Measurements from ENCODE around the gene RGS7BP. TPM values are rescaled to one million over a fixed set of nuclear protein-coding genes. Genes with fewer than 3 reads are reported as not detected.

The RGS7BP gene
- polyA plus RNA-seq, 3 donors, result not detected

DNA sequence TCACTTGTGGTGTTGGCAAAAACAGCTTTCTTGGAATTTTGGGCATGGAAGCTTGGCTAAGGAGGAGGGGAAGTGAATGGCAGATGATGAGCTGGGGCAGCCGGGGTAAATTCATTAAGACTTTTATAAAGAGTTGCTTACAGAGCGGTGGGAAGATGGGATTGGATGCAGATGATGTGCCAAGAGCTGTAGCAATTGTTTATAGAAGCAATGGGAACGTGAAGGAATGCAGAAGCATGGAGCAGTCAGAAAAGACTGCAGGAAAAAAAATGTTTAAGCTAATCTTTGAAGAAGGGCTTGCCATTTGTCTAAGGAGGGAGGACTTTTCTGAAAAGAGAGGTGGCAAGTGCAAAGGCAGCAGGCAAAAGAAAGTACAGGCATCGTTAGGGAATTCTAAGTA is 97.9 kb downstream of the RGS7BP start:
- no peak overlapping the region for H2AFZ ChIP-seq (ENCODE audit: insufficient read depth, low read depth, low read length, poor library complexity, severe bottlenecking)
- no peaks in the 10 kb centered on the region for H3K79me2 ChIP-seq (ENCODE audit: insufficient read depth, low read length)
- no peak overlapping the region for H3K4me3 ChIP-seq (replicated peaks in 1 of 3; ENCODE audit: low read depth in 2 of 3, low read length in 3 of 3)
- H3K4me1 ChIP-seq (ENCODE audit: control insufficient read depth in 1 of 2, insufficient read depth in 2 of 2, low read length in 2 of 2), result no peaks in the 10 kb centered on the region
- no peaks in the 10 kb centered on the region for H3K4me1 Mint-ChIP-seq
- DNase-seq, result no peak
- H3K27ac ChIP-seq (ENCODE audit: low read depth in 1 of 2, low read length in 2 of 2), result no peak overlapping the region
- no peaks in the 10 kb centered on the region for H3K36me3 Mint-ChIP-seq
- H4K20me1 ChIP-seq (ENCODE audit: insufficient read depth, low read length), result no peaks in the 10 kb centered on the region
- 88% methylated on average over 4 of the region's 4 CpGs for WGBS (ENCODE audit: insufficient coverage)
- intact Hi-C loops (cut with micrococcal nuclease), result no loop called here
- no peak overlapping the region for H3K4me2 ChIP-seq (replicated peaks; ENCODE audit: extremely low read depth, low read length, poor library complexity, severe bottlenecking)
- H3K9me3 ChIP-seq (replicated peaks in 1 of 2; ENCODE audit: control insufficient read depth in 1 of 2, insufficient read depth in 1 of 2, low read length in 2 of 2), result no peaks in the 10 kb centered on the region
- peaks cover 0 to 1% (median 0%) of the 10 kb centered on the region in 7 donors for H3K9me3 Mint-ChIP-seq
- peaks cover 3 to 10% (median 7%) of the 10 kb centered on the region in 3 donors for H3K27me3 Mint-ChIP-seq (ENCODE audit: low read depth in 3 of 3)
- H3K27ac Mint-ChIP-seq, result no peak overlapping the region
- no peak overlapping the region for H3K4me3 Mint-ChIP-seq
- H3K36me3 ChIP-seq (replicated peaks in 1 of 2; ENCODE audit: control insufficient read depth in 1 of 2, insufficient read depth in 2 of 2, low read length in 2 of 2), result no peaks in the 10 kb centered on the region
- no peaks in the 10 kb centered on the region for H3K27me3 ChIP-seq (ENCODE audit: control insufficient read depth in 2 of 2, insufficient read depth in 2 of 2, low read length in 2 of 2)
- no peak overlapping the region for H3K9ac ChIP-seq (ENCODE audit: insufficient read depth, low read length, poor library complexity, severe bottlenecking)
- TF ChIP-seq, protein P1, sequence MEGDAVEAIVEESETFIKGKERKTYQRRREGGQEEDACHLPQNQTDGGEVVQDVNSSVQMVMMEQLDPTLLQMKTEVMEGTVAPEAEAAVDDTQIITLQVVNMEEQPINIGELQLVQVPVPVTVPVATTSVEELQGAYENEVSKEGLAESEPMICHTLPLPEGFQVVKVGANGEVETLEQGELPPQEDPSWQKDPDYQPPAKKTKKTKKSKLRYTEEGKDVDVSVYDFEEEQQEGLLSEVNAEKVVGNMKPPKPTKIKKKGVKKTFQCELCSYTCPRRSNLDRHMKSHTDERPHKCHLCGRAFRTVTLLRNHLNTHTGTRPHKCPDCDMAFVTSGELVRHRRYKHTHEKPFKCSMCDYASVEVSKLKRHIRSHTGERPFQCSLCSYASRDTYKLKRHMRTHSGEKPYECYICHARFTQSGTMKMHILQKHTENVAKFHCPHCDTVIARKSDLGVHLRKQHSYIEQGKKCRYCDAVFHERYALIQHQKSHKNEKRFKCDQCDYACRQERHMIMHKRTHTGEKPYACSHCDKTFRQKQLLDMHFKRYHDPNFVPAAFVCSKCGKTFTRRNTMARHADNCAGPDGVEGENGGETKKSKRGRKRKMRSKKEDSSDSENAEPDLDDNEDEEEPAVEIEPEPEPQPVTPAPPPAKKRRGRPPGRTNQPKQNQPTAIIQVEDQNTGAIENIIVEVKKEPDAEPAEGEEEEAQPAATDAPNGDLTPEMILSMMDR (IDR thresholded peaks at IDR 0.05), result no peak

DNA sequence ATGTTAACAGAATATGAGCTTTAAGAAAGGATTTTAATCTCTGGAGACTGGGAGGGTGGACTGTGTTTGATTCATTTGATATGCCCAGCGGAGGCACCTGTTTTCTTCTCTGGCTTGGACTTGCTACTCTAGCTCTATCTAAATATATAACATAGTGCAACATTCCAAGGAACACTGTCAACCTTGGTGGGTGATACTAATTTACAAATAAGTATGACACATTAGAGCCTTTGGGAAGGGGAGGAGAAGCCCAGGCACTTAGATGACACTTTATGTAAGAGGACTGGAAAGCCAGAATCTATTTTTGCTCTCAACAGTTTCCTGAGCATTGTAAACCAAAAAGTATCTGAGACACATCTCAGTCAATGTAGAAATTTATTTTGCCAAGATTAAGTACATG is 101.1 kb downstream of the RGS7BP start:
- Mint-ChIP-seq H3K36me3 (no peaks in the 10 kb centered on the region), H3K9me3 (no peaks in the 10 kb centered on the region), H3K27ac (peak overlapping the region in 1 of 7 donors; percentile 44), H3K4me3 (no peak overlapping the region), H3K27me3 (ENCODE audit: low read depth in 3 of 3) (peaks cover 2 to 6% (median 3%) of the 10 kb centered on the region in 3 donors), H3K4me1 (no peaks in the 10 kb centered on the region)
- H3K4me1 ChIP-seq (ENCODE audit: control insufficient read depth in 1 of 2, insufficient read depth in 2 of 2, low read length in 2 of 2), result no peaks in the 10 kb centered on the region
- H2AFZ ChIP-seq (ENCODE audit: insufficient read depth, low read depth, low read length, poor library complexity, severe bottlenecking), result no peak overlapping the region
- no peaks in the 10 kb centered on the region for H3K79me2 ChIP-seq (ENCODE audit: insufficient read depth, low read length)
- H3K9me3 ChIP-seq (replicated peaks in 1 of 2; ENCODE audit: control insufficient read depth in 1 of 2, insufficient read depth in 1 of 2, low read length in 2 of 2), result no peaks in the 10 kb centered on the region
- no peak overlapping the region for H3K9ac ChIP-seq (ENCODE audit: insufficient read depth, low read length, poor library complexity, severe bottlenecking)
- WGBS (ENCODE audit: insufficient coverage), result no CpG with 5 or more reads among the region's 1 CpG
- H3K4me3 ChIP-seq (replicated peaks in 1 of 3; ENCODE audit: low read depth in 2 of 3, low read length in 3 of 3), result no peak overlapping the region
- no peaks in the 10 kb centered on the region for H4K20me1 ChIP-seq (ENCODE audit: insufficient read depth, low read length)
- no peak for DNase-seq
- intact Hi-C loops (cut with micrococcal nuclease), result no loop called here
- peaks cover 0 to 2% of the 10 kb centered on the region in 2 donors for H3K27me3 ChIP-seq (ENCODE audit: control insufficient read depth in 2 of 2, insufficient read depth in 2 of 2, low read length in 2 of 2)
- H3K27ac ChIP-seq (ENCODE audit: low read depth in 1 of 2, low read length in 2 of 2), result no peak overlapping the region
- H3K36me3 ChIP-seq (replicated peaks in 1 of 2; ENCODE audit: control insufficient read depth in 1 of 2, insufficient read depth in 2 of 2, low read length in 2 of 2), result no peaks in the 10 kb centered on the region
- TF ChIP-seq, protein P1 (IDR thresholded peaks at IDR 0.05), result no peak
- H3K4me2 ChIP-seq (replicated peaks; ENCODE audit: extremely low read depth, low read length, poor library complexity, severe bottlenecking), result no peak overlapping the region

Measured in CD14-positive monocyte (primary cell).